Cerebellar cortex (tissue), 1 donor: ENCODE data around the gene XPNPEP1.

Experiments
- DNase-seq: peaks from one replicate; pipeline ENCODE4 v3.0.0-alpha.2; 2015; ENCODE audit warnings: low spot score

The XPNPEP1 gene

DNA sequence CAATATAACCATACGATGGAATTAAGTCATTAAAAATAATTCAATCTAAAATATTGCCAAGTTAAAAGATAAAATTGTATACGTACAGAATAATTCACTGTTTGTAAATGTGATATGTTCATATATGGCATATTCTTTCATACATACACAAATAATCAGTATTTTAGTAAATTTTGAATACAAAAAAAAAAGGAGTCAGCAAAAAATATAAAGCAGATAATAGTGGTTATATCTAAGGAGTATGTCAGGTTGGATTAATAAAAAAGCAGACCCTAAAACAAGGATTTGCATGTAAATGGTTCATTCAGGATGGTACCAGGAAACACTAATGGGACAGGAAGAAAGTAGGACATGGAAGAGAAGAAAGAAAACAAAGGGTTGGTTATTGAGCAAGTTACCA lies 59.5 kb downstream of the XPNPEP1 start:
- DNase-seq, result no peak

GRCh38 chr10:109862738-109863137 lies 60.6 kb downstream of the XPNPEP1 start:
- DNase-seq, result no peak

DNA sequence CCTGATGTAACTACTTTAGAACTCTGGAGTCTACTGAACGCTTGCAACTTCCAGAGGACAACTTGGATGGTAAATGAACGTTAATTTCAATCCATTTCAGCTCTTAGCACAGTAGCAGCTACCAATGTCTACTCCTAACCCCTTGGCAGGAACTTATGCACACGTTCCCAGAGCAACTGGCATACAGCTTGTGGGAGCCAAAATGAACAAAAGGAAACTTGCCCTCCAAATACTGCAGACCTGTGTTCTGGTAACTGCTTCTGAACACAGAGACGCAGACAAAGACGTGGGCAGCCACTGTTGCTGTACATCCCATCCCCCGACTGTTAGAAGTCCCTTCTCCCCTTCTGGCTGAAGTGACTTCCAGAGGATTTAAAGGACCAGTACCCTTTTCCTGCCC lies 61.3 kb downstream of the XPNPEP1 start:
- DNase-seq, result no peak

DNA sequence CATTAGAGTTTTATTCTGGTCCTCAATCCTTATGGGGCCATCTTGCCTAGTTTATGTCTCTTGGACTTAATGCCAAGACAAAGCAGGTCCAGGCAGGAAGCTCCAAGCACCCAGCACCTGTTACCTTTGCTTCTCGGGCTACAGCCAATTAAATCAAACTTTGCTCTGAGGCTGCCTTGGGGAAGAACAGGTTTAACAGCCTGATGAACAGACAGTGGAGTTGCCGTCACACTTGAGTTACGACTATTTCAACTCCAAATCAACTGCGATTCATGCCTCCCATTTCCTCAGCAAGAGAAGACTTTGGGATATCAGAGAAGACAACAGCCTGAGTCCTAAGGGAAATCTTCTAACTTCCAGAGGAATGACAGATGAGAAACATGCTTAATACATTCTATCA lies 62.2 kb downstream of the XPNPEP1 start:
- no peak for DNase-seq

DNA sequence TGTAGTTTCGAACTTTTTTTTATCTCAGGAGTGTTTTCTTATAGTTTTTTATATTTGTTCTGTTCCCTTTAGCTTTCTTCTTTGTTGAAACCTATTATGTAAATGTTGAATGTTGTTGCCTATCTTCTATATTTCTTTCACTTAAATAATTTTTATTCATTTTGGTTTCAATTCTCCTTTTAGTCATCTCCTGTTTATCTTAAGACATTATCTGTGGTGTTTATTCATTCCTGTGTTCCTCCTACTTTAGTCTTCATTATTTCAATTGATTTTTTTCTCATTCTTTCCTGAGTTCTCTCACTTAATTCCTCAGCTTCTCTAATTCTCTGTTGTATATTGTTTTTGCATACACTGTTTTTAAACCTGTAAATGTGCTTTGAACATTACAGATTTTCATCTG lies 64.1 kb downstream of the XPNPEP1 start:
- no peak for DNase-seq

DNA sequence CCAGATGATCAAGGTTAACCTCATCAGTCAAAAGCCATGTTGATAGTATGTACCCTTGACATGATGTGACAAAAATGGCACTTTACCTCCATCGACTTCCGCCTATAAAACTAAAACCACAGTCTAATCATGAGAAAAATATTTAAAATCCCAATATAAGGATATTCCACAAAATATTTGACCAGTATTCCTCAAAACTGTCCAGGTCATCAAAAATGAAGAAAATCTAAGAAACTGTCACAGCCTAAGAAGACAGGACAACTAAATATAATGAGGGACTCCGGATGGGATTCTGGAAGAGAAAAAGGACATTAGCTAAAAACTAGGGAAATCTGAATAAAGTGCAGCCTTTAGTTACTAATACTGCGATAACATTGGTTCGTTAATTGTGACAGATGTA lies 67.6 kb downstream of the XPNPEP1 start:
- no peak for DNase-seq

DNA sequence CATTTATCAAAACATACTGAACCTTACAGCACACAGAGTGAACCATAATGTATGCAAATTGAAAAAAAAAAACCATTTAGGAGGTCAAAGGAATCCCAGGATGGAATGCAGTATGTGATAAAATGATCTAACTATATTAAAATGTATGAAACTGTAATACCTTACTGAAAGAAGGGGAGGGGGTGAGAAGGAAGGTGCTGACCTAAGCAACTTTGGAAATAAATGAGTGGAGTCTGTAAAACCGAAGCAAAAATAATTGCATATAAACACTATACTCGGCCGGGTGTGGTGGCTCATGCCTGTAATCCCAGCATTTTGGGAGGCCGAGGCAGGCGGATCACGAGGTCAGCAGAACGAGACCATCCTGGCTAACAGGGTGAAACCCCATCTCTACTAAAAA lies 69.4 kb downstream of the XPNPEP1 start:
- DNase-seq, result no peak

- peak; percentile 76 for DNase-seq
These were observed 70.8 kb downstream of the XPNPEP1 start for GRCh38 chr10:109852475-109853037.

- DNase-seq, result peak; percentile 2
These were observed 71.5 kb downstream of the XPNPEP1 start for GRCh38 chr10:109851616-109852474.

- DNase-seq, result no peak
These were observed 76.5 kb downstream of the XPNPEP1 start for GRCh38 chr10:109846832-109847231.

DNA sequence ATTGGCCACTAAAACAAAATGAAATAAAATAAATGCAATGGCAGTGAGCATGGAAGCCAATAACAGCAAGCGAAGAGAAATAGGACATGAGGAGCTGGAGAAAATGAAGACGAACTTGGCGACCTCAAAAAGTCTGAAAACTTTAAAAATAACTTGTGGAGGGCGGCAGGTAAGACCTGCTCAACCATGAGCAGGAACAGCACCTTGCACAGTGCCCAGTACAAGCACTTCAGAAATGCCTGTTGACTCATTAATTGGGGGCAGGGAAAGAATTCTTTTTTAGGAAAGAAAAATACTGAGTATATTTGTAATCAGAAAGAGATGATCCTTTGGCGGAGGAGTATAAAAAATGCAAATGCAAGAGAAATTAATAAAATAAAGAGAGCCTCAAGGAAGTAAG lies 78.0 kb downstream of the XPNPEP1 start:
- DNase-seq, result no peak

GRCh38 chr10:109838592-109839244 lies 84.6 kb downstream of the XPNPEP1 start:
- no peak for DNase-seq

GRCh38 chr10:109837384-109837783 lies 85.9 kb downstream of the XPNPEP1 start:
- DNase-seq, result no peak

- DNase-seq, result no peak
These were observed 88.1 kb downstream of the XPNPEP1 start for GRCh38 chr10:109835257-109835656.

DNA sequence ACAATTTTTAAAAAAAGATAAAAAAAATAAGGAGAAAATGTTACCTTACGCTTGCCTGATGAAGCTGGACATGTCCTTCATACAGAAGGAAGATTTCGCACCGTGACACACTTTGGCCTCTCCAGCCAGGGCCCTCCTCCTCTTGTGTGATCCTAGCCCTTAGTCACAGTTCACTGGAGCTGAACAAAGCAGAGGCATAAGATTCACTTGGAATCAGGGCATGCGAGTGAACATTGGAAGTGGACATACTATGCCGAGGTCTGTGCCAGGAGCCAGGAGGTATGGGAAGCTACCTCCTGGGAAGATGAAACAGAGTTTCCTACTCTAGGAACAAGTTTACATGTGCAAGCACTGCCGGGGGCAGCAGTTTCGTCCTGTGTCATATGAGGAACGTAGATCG lies 91.5 kb downstream of the XPNPEP1 start:
- no peak for DNase-seq

GRCh38 chr10:109824206-109824605 lies 99.1 kb downstream of the XPNPEP1 start:
- no peak for DNase-seq

GRCh38 chr10:109823196-109823595 lies 100.1 kb downstream of the XPNPEP1 start:
- no peak for DNase-seq

GRCh38 chr10:109821672-109822071 lies 101.6 kb downstream of the XPNPEP1 start:
- DNase-seq, result no peak

DNA sequence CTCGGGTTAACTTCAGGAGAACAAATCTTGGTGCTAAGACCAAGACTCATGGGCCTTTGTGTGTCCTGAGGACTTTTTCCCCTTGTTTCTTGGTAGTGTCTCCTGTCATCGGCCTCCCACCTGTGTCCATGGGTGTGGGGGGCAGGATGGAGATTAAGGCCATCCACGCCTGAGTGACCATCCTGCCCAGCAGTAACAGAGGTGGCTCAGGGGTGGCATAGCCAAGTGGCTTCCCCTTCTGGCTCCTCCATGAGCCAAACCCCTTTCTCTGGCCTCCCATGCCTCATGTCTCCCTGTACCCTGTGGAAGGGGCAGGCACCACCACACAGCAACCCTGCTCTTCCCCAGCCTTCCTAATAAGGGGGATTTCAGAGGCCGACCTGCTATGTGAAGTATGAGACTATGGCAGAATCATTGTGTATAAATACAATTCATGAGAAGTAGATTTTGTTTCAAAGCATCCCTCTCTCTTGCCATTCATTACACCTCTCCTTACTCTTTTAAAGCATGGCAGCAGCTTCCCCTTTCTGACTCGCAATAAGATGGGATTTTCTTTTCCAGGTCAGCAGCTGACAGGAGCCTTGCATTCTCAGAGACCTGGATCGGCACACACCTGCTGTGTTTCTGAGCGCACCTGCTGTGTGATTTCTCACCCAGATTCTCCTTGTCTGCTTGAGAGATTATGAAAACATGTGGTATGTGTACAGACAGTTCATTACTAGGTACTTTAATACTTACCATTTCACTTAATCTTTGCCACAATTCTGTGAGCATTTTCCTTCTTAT lies 102.5 kb downstream of the XPNPEP1 start:
- DNase-seq, result peak; percentile 5

DNA sequence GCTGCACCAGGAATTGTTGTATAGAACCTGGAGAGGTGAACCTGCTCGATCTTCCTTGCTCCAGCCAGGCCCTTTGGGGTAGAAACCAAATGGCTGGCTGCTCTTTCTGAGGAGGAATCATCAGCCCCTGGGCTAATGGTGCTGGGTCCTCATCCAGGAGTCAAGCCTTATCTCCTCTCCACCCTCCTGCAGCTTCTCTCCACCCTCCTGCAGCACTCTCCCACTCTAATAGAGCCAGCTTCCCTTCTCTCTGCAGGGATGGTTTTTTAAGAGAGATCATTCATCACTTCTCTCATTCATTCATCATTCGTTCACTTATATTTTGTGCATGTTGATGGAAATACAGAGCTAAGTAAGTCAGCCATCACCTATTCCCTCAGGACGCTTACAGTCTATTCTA lies 103.5 kb downstream of the XPNPEP1 start:
- no peak for DNase-seq
